HepG2 (cell line): ENCODE measurements around the gene MRM1. TPM values are rescaled to one million over a fixed set of nuclear protein-coding genes. Genes with fewer than 3 reads are reported as not detected.
A peak's percentile ranks its signal among the peaks of the same experiment; 100 is the strongest.

ENCODE experiments used
- ASH2L ChIP-seq: fragments of 300-600, 200-600 bp; sonication (generic); IDR thresholded peaks from 2 replicates; pipeline ENCODE4 v1.7.0; 2017; ENCODE audit warnings: low read depth, mild to moderate bottlenecking, moderate library complexity, mixed read lengths, low read length; ENCODE audit not compliant: insufficient read length
- EHMT2 ChIP-seq: fragments of 200-600 bp; sonication (generic); IDR thresholded peaks from 2 replicates; pipeline ENCODE4 v1.7.0; 2017; ENCODE audit warnings: antibody characterized with exemption, low read depth, low read length, borderline replicate concordance
- ELF4 ChIP-seq: sonication (generic); formaldehyde crosslinking; IDR thresholded peaks from 2 replicates; pipeline ENCODE4 v1.5.0; 2020; ENCODE audit warnings: missing genetic modification reagents, mild to moderate bottlenecking, moderate library complexity, borderline replicate concordance
- FLYWCH1 ChIP-seq: sonication (generic); formaldehyde crosslinking; IDR thresholded peaks from 2 replicates; pipeline ENCODE4 v1.8.1; 2023; ENCODE audit warnings: mild to moderate bottlenecking, missing genetic modification reagents
- IRX3 ChIP-seq: sonication (generic); formaldehyde crosslinking; IDR thresholded peaks from 2 replicates; pipeline ENCODE4 v1.8.1; 2023; ENCODE audit warnings: mild to moderate bottlenecking, low read depth, missing genetic modification reagents, borderline replicate concordance
- KLF6 ChIP-seq: IDR thresholded peaks from 2 replicates; pipeline ENCODE4 v1.8.0; 2016; ENCODE audit warnings: missing biosample characterization, missing genetic modification reagents
- MAF1 ChIP-seq: sonication (generic); formaldehyde crosslinking; IDR thresholded peaks from 2 replicates; pipeline ENCODE4 v1.5.0; 2020; ENCODE audit warnings: missing genetic modification reagents, borderline replicate concordance
- NCOR1 ChIP-seq: fragments of 200-600 bp; sonication (generic); IDR thresholded peaks from 2 replicates; pipeline ENCODE4 v1.7.0; 2017; ENCODE audit warnings: antibody characterized with exemption, low read length, borderline replicate concordance
- POLR2AphosphoS2 ChIP-seq: IDR thresholded peaks from 2 replicates; pipeline ENCODE4 v1.6.1; 2011; ENCODE audit warnings: low read depth, low read length, improper control_type of control experiment
- PREB ChIP-seq: sonication (generic); formaldehyde crosslinking; IDR thresholded peaks from 2 replicates; pipeline ENCODE4 v1.4.0; 2020; ENCODE audit warnings: missing genetic modification reagents
- PTBP1 ChIP-seq: fragments of 200-400 bp; formaldehyde crosslinking; IDR thresholded peaks from 2 replicates; pipeline ENCODE4 v1.6.1; 2018; ENCODE audit warnings: low read length, low read depth; ENCODE audit not compliant: poor library complexity, severe bottlenecking
- REPIN1 ChIP-seq: sonication (generic); formaldehyde crosslinking; IDR thresholded peaks from 2 replicates; pipeline ENCODE4 v1.8.0; 2022; ENCODE audit warnings: missing genetic modification reagents, low read depth, mild to moderate bottlenecking, borderline replicate concordance
- SP2 ChIP-seq: sonication (generic); formaldehyde crosslinking; IDR thresholded peaks from 2 replicates; pipeline ENCODE4 v1.5.1; 2020; ENCODE audit warnings: mild to moderate bottlenecking, missing genetic modification reagents
- TGIF2 ChIP-seq: IDR thresholded peaks from 2 replicates; pipeline ENCODE4 v1.6.1; 2016; ENCODE audit warnings: control low read depth, missing compliant biosample characterization
- ZBTB1 ChIP-seq: sonication (generic); formaldehyde crosslinking; IDR thresholded peaks from 2 replicates; pipeline ENCODE4 v1.4.0; 2020; ENCODE audit warnings: missing genetic modification reagents, borderline replicate concordance
- ZBTB38 ChIP-seq: sonication (generic); formaldehyde crosslinking; IDR thresholded peaks from 2 replicates; pipeline ENCODE4 v1.5.1; 2020; ENCODE audit warnings: mild to moderate bottlenecking, missing genetic modification reagents
- ZNF251 ChIP-seq: sonication (generic); formaldehyde crosslinking; IDR thresholded peaks from 2 replicates; pipeline ENCODE4 v1.9.0; 2021; ENCODE audit warnings: mild to moderate bottlenecking, missing genetic modification reagents
- ZNF597 ChIP-seq: sonication (generic); formaldehyde crosslinking; IDR thresholded peaks from 2 replicates; pipeline ENCODE4 v1.5.0; 2020; ENCODE audit warnings: missing genetic modification reagents
- polyA plus RNA-seq, 8 experiments: library from polyadenylated mRNA; depleted of rRNA in 3 of 8; stranded (reverse) in 7 of 8; unstranded in 1 of 8; fragments of >200 nt; fragmentation: Illumina TruSeq in 4 of 8; extraction: Trizol in 4 of 8; gene quantifications; 2 replicates each; pipeline versions ENCODE4 v1.2.1 to v1.2.3, GENCODE V29; 2011 to 2016; ENCODE audit warnings: low read depth in 4 of 8, missing spikeins in 1 of 8, mixed read lengths in 1 of 8; ENCODE audit not compliant: insufficient read depth in 1 of 8
- total RNA-seq, 5 experiments: library from RNA; depleted of rRNA; stranded (reverse); fragments of >200 nt; fragmentation: Illumina TruSeq; extraction: Trizol; gene quantifications; 2 replicates each; pipeline ENCODE4 v1.2.3, GENCODE V29; 2016; ENCODE audit warnings: low read depth in 1 of 5
- TF ChIP-seq, protein P1 (sequence below): sonication (generic); formaldehyde crosslinking; conservative IDR thresholded peaks from 2 replicates; pipeline ENCODE4 v1.4.0; 2020; ENCODE audit warnings: mild to moderate bottlenecking, missing genetic modification reagents, moderate library complexity

Gene MRM1
- total and polyA plus RNA-seq, 2 of the 13 experiments (the other 11 are each of a cell fraction or from before 2014, with no cell fraction given) = 4.1 to 11.3 TPM

GRCh38 chr17:36601303-36602029 lies at the start of gene MRM1 (continued):
- no peak for TF ChIP-seq FLYWCH1 (CRISPR knock-in tag)
- TF ChIP-seq EHMT2 = no peak
- TF ChIP-seq POLR2AphosphoS2 = no peak
- no peak; the same call in 1 of the 2 replicates for TF ChIP-seq REPIN1 (CRISPR knock-in tag)
- TF ChIP-seq ELF4 = peak; percentile 94
- TF ChIP-seq PTBP1 = no peak
- TF ChIP-seq ZNF251 = 0 out of 2 replicates have a peak, but pooled peaks have one; percentile 84
- TF ChIP-seq MAF1 (CRISPR knock-in tag) = peak; percentile 71; the same call in 1 of the 2 replicates
- peak; percentile 46; the same call in 1 of the 2 replicates for TF ChIP-seq SP2 (CRISPR knock-in tag)
- TF ChIP-seq TGIF2 (CRISPR knock-in tag) = peak; percentile 14; the same call in 1 of the 2 replicates
- TF ChIP-seq ZBTB1 (CRISPR knock-in tag) = no peak
- TF ChIP-seq PREB (CRISPR knock-in tag) = no peak
- TF ChIP-seq ZBTB38 (CRISPR knock-in tag) = no peak
- TF ChIP-seq, protein P1, sequence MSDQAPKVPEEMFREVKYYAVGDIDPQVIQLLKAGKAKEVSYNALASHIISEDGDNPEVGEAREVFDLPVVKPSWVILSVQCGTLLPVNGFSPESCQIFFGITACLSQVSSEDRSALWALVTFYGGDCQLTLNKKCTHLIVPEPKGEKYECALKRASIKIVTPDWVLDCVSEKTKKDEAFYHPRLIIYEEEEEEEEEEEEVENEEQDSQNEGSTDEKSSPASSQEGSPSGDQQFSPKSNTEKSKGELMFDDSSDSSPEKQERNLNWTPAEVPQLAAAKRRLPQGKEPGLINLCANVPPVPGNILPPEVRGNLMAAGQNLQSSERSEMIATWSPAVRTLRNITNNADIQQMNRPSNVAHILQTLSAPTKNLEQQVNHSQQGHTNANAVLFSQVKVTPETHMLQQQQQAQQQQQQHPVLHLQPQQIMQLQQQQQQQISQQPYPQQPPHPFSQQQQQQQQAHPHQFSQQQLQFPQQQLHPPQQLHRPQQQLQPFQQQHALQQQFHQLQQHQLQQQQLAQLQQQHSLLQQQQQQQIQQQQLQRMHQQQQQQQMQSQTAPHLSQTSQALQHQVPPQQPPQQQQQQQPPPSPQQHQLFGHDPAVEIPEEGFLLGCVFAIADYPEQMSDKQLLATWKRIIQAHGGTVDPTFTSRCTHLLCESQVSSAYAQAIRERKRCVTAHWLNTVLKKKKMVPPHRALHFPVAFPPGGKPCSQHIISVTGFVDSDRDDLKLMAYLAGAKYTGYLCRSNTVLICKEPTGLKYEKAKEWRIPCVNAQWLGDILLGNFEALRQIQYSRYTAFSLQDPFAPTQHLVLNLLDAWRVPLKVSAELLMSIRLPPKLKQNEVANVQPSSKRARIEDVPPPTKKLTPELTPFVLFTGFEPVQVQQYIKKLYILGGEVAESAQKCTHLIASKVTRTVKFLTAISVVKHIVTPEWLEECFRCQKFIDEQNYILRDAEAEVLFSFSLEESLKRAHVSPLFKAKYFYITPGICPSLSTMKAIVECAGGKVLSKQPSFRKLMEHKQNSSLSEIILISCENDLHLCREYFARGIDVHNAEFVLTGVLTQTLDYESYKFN = peak; percentile 42
- peak; percentile 82; the same call in 1 of the 2 replicates for TF ChIP-seq KLF6 (CRISPR knock-in tag)
- peak; percentile 85 for TF ChIP-seq ASH2L
- TF ChIP-seq NCOR1 = no peak
- TF ChIP-seq IRX3 (CRISPR knock-in tag) = no peak
- TF ChIP-seq ZNF597 (CRISPR knock-in tag) = no peak
